Measurements from ENCODE around the gene ZNF362. TPM values are rescaled to one million over a fixed set of nuclear protein-coding genes. Genes with fewer than 3 reads are reported as not detected.
A peak's percentile ranks its signal among the peaks of the same experiment; 100 is the strongest.

The ZNF362 gene
- total RNA-seq, 1 experiment from 2014 or later, result 10.8 TPM

DNA sequence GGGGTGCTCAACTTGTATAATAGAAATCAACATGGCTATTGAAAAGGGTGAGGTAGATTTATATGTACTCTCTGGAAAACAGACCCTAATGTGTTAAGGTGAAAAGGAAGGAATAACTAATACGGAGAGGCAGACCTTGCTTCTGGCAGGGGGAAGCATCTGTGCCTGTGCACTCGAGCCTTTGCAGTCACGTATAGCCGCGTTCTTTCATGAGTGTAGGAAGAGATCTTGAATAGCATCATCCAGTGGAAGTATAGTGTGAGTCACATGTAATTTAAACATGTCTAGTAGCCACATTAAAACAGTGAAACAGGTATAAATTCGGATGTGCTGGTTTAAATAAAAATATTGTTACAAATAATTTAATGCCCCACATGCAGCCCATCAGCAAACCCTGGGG, 61.7 kb downstream of the ZNF362 start:
- H3K4me2 ChIP-seq (ENCODE audit: low read length), result no peak overlapping the region
- POLR2A ChIA-PET (ENCODE audit: unreplicated experiment), result no interaction called here
- peak; percentile 37 for ATAC-seq

GRCh38 chr1:33319186-33319948, 63.1 kb downstream of the ZNF362 start:
- no TSS peak for BruUV-seq (replicated peaks)
- Histone ChIP-seq H3K9ac (ENCODE audit: low read length) (no peak overlapping the region), H3K4me2 (ENCODE audit: low read length) (no peak overlapping the region), H3K27me3 (ENCODE audit: low read length) (no peaks in the 10 kb centered on the region), H3F3A (ENCODE audit: low read length, unreplicated experiment) (no peaks in the 10 kb centered on the region), H3K27ac (ENCODE audit: low read length) (no peak overlapping the region), H3K9me2 (replicated peaks; ENCODE audit: low read length) (no peaks in the 10 kb centered on the region), H3K4me1 (ENCODE audit: insufficient read depth, low read length) (peaks cover 10% of the 10 kb centered on the region), H3K79me2 (ENCODE audit: low read length) (no peaks in the 10 kb centered on the region), H3K9me3 (ENCODE audit: low read length) (no peaks in the 10 kb centered on the region), H4K20me1 (ENCODE audit: low read length) (no peaks in the 10 kb centered on the region), H3K36me3 (ENCODE audit: low read depth, low read length) (peaks cover 18% of the 10 kb centered on the region), H2AFZ (ENCODE audit: low read length) (no peak overlapping the region), H3K4me3 (ENCODE audit: low read length) (no peak overlapping the region)
- intact Hi-C loops (cut with micrococcal nuclease), result no loop called here
- ATAC-seq (no peak), DNase-seq (no peak)
- CTCF ChIA-PET, result no interaction called here
- TF ChIP-seq EZH2phosphoT487 (IDR thresholded peaks at IDR 0.05; ENCODE audit: borderline replicate concordance, low read length) (no peak), EZH2 (IDR thresholded peaks at IDR 0.05; ENCODE audit: low read length, unreplicated experiment) (no peak), CTCF (conservative IDR thresholded peaks at IDR 0.05; ENCODE audit: low read depth, low read length) (no peak)
- POLR2A ChIA-PET (ENCODE audit: unreplicated experiment), result interaction anchor here (0.6 to 0.7 kb wide), 2 partner anchors 23 to 1119 kb away, joined by 3 to 5 read pairs; no protein-coding TSS in a partner anchor

More for the DNA sequence above, 61.7 kb downstream of the ZNF362 start:
- no peak overlapping the region for H3K4me3 ChIP-seq (ENCODE audit: low read length)
- no peak overlapping the region for H3K9ac ChIP-seq (ENCODE audit: low read length)
- no TSS peak for BruUV-seq (replicated peaks)
- peaks cover 4% of the 10 kb centered on the region; the same call in 1 of the 2 replicates for H3K36me3 ChIP-seq (ENCODE audit: low read depth, low read length)
- intact Hi-C loops (cut with micrococcal nuclease), result no loop called here
- no peak overlapping the region for H2AFZ ChIP-seq (ENCODE audit: low read length)
- no peaks in the 10 kb centered on the region for H3K79me2 ChIP-seq (ENCODE audit: low read length)
- H3K27me3 ChIP-seq (ENCODE audit: low read length), result no peaks in the 10 kb centered on the region
- no peaks in the 10 kb centered on the region for H3K9me2 ChIP-seq (replicated peaks; ENCODE audit: low read length)
- peaks cover 10% of the 10 kb centered on the region for H3K4me1 ChIP-seq (ENCODE audit: insufficient read depth, low read length)
- no peaks in the 10 kb centered on the region for H4K20me1 ChIP-seq (ENCODE audit: low read length)
- CTCF ChIA-PET, result no interaction called here
- H3K27ac ChIP-seq (ENCODE audit: low read length), result no peak overlapping the region
- peak; percentile 55 for DNase-seq
- no peak for TF ChIP-seq CTCF (conservative IDR thresholded peaks at IDR 0.05; ENCODE audit: low read depth, low read length)
- TF ChIP-seq EZH2phosphoT487 (IDR thresholded peaks at IDR 0.05; ENCODE audit: borderline replicate concordance, low read length), result no peak
- no peak for TF ChIP-seq EZH2 (IDR thresholded peaks at IDR 0.05; ENCODE audit: low read length, unreplicated experiment)
- no peaks in the 10 kb centered on the region for H3K9me3 ChIP-seq (ENCODE audit: low read length)
- H3F3A ChIP-seq (ENCODE audit: low read length, unreplicated experiment), result no peaks in the 10 kb centered on the region
